Liver (tissue), 9 donors: ENCODE measurements around the gene RHOU. TPM values are rescaled to one million over a fixed set of nuclear protein-coding genes. Genes with fewer than 3 reads are reported as not detected.

Experiments
- DNase-seq: peaks from one replicate; pipeline ENCODE4 v3.0.0-alpha.2; 2017; ENCODE audit warnings: low spot score
- H3K27ac ChIP-seq, 2 donors: one replicate each; pipeline ENCODE4 v1.7.0; 2013; ENCODE audit warnings: inconsistent platforms in 2 of 2, low read length in 2 of 2, control low read depth in 1 of 2, low read depth in 1 of 2, mild to moderate bottlenecking in 1 of 2
- H3K27me3 ChIP-seq, 4 donors: one replicate each; pipeline versions ENCODE4 v1.6.1 to v1.7.0; 2013; ENCODE audit warnings: low read length in 3 of 4, inconsistent platforms in 1 of 4, mild to moderate bottlenecking in 1 of 4, moderate library complexity in 1 of 4; ENCODE audit not compliant: control insufficient read depth in 4 of 4, insufficient read depth in 4 of 4
- H3K36me3 ChIP-seq, 4 donors: one replicate each; pipeline versions ENCODE4 v1.6.1 to v1.7.0; 2013; ENCODE audit warnings: low read length in 3 of 4, mild to moderate bottlenecking in 3 of 4, low read depth in 1 of 4, moderate library complexity in 1 of 4; ENCODE audit not compliant: control insufficient read depth in 4 of 4, insufficient read depth in 3 of 4
- H3K4me1 ChIP-seq, 4 donors: one replicate each; pipeline versions ENCODE4 v1.6.1 to v1.7.0; 2013; ENCODE audit warnings: low read length in 3 of 4, mild to moderate bottlenecking in 3 of 4, moderate library complexity in 1 of 4; ENCODE audit not compliant: control insufficient read depth in 4 of 4, insufficient read depth in 4 of 4
- H3K4me3 ChIP-seq, 3 donors: one replicate each; pipeline versions ENCODE4 v1.6.1 to v1.7.0; 2013; ENCODE audit warnings: low read length in 3 of 3, control low read depth in 1 of 3, low read depth in 1 of 3, mild to moderate bottlenecking in 1 of 3
- H3K9ac ChIP-seq, 2 donors: one replicate each; pipeline ENCODE4 v1.7.0; 2013; ENCODE audit warnings: low read length in 2 of 2, mild to moderate bottlenecking in 2 of 2, moderate library complexity in 2 of 2, control low read depth in 1 of 2, low read depth in 1 of 2
- H3K9me3 ChIP-seq, 4 donors: one replicate each; pipeline versions ENCODE4 v1.6.1 to v1.7.0; 2013; ENCODE audit warnings: low read length in 3 of 4; ENCODE audit not compliant: control insufficient read depth in 4 of 4
- EGR1 ChIP-seq, 2 donors: IDR thresholded peaks; 2 replicates each; pipeline ENCODE4 v1.6.1; 2016 to 2018; ENCODE audit warnings: antibody characterized with exemption in 2 of 2, low read depth in 2 of 2
- FOXA1 ChIP-seq: IDR thresholded peaks from 2 replicates; pipeline ENCODE4 v1.6.1; 2016; ENCODE audit warnings: antibody characterized with exemption
- FOXA2 ChIP-seq: IDR thresholded peaks from 2 replicates; pipeline ENCODE4 v1.6.1; 2016; ENCODE audit warnings: antibody characterized with exemption
- GABPA ChIP-seq, 2 donors: IDR thresholded peaks in 1 of 2; conservative IDR thresholded peaks in 1 of 2; 2 replicates each; pipeline ENCODE4 v1.6.1; 2016; ENCODE audit warnings: antibody characterized with exemption in 2 of 2, mild to moderate bottlenecking in 1 of 2, moderate library complexity in 1 of 2
- HNF4A ChIP-seq, 2 donors: conservative IDR thresholded peaks; 2 replicates each; pipeline ENCODE4 v1.6.1; 2016; ENCODE audit warnings: antibody characterized with exemption in 2 of 2, mild to moderate bottlenecking in 2 of 2
- HNF4G ChIP-seq: IDR thresholded peaks from 2 replicates; pipeline ENCODE4 v1.6.1; 2016; ENCODE audit warnings: antibody characterized with exemption
- JUND ChIP-seq, 2 donors: IDR thresholded peaks; 2 replicates each; pipeline ENCODE4 v1.6.1; 2016; ENCODE audit warnings: antibody characterized with exemption in 2 of 2
- NR2F2 ChIP-seq: IDR thresholded peaks from 2 replicates; pipeline ENCODE4 v1.6.1; 2016; ENCODE audit warnings: antibody characterized with exemption
- RAD21 ChIP-seq, 2 donors: IDR thresholded peaks; 2 replicates each; pipeline ENCODE4 v1.6.1; 2016; ENCODE audit warnings: antibody characterized with exemption in 2 of 2, mild to moderate bottlenecking in 2 of 2
- RXRA ChIP-seq, 2 donors: IDR thresholded peaks; 2 replicates each; pipeline ENCODE4 v1.6.1; 2017 to 2018; ENCODE audit warnings: antibody characterized with exemption in 2 of 2, mild to moderate bottlenecking in 1 of 2
- SP1 ChIP-seq: IDR thresholded peaks from 2 replicates; pipeline ENCODE4 v1.6.1; 2018; ENCODE audit warnings: antibody characterized with exemption, mild to moderate bottlenecking
- TAF1 ChIP-seq: conservative IDR thresholded peaks from 2 replicates; pipeline ENCODE4 v1.6.1; 2016; ENCODE audit warnings: antibody characterized with exemption, mild to moderate bottlenecking
- YY1 ChIP-seq: IDR thresholded peaks from 2 replicates; pipeline ENCODE4 v1.6.1; 2016; ENCODE audit warnings: antibody characterized with exemption, mild to moderate bottlenecking
- WGBS: extraction: QIAGEN DNeasy Blood & Tissue Kit; methylation state at CpG from one replicate; pipeline ENCODE4 v1.1.7; 2013; 5-methylcytosine and 5-hydroxymethylcytosine counted together
- polyA plus RNA-seq, 2 donors: library from polyadenylated mRNA; stranded (reverse) in 1 of 2; unstranded in 1 of 2; fragments of 200-250 nt in 1 of 2; fragments of >200 nt in 1 of 2; fragmentation: Nextera tagmentation in 1 of 2; extraction: Ambion mirVana in 1 of 2; gene quantifications; one replicate each; pipeline versions ENCODE4 v1.2.1 to v1.2.3, GENCODE V29; 2013 to 2015
- total RNA-seq, 2 donors: library from RNA; depleted of rRNA; stranded (reverse); fragments of >200 nt; gene quantifications; one replicate each; pipeline ENCODE4 v1.2.3, GENCODE V29; 2014
- TF ChIP-seq, protein P1 (sequence below): fragments of 150-350 bp; IDR thresholded peaks from 2 replicates; pipeline ENCODE4 v1.5.1; 2017; ENCODE audit warnings: improper control_type of control experiment, low read depth, low read length; ENCODE audit not compliant: missing input control
- TF ChIP-seq, protein P2 (sequence below): IDR thresholded peaks from 2 replicates; pipeline ENCODE4 v1.6.1; 2016; ENCODE audit warnings: antibody characterized with exemption, mild to moderate bottlenecking
- TF ChIP-seq, protein P3 (sequence below): IDR thresholded peaks from 2 replicates; pipeline ENCODE4 v1.6.1; 2016; ENCODE audit warnings: antibody characterized with exemption
- TF ChIP-seq, protein P4 (sequence below): IDR thresholded peaks from 2 replicates; pipeline ENCODE4 v1.6.1; 2016; ENCODE audit warnings: antibody characterized with exemption
- TF ChIP-seq, protein P5 (sequence below): IDR thresholded peaks from 2 replicates; pipeline ENCODE4 v1.6.1; 2016; ENCODE audit warnings: antibody characterized with exemption
- donor health status: healthy.
- donor health status: healthy.
- donor health status: healthy.
- donor health status: healthy.
- donor health status: healthy.

The RHOU gene
- total and polyA plus RNA-seq, 4 donors: 6.4 to 12.0 (median 11.6) TPM

DNA sequence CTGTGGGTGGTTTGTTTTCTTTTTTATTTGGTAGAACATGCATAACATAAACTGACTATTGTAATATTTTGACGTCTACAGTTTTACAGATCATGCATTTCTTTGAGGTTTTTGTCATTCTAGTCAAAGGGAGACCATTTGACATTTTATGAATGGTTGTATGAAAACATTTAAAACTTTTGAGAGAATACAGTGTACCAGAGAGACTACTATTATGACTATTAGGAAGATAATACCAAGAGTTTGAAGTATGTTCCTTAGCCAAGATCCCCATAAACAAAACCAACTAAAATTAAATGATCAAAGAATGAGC is 37.3 kb upstream of the RHOU start:
- TF ChIP-seq EGR1 (IDR thresholded peaks at IDR 0.05; ENCODE audit: low read depth in 2 of 2): no peak
- no peak for TF ChIP-seq RXRA (IDR thresholded peaks at IDR 0.05)
- TF ChIP-seq HNF4A (conservative IDR thresholded peaks at IDR 0.05): no peak
- no peak for TF ChIP-seq FOXA1
- no peak for TF ChIP-seq JUND (IDR thresholded peaks at IDR 0.05)
- TF ChIP-seq, protein P1, sequence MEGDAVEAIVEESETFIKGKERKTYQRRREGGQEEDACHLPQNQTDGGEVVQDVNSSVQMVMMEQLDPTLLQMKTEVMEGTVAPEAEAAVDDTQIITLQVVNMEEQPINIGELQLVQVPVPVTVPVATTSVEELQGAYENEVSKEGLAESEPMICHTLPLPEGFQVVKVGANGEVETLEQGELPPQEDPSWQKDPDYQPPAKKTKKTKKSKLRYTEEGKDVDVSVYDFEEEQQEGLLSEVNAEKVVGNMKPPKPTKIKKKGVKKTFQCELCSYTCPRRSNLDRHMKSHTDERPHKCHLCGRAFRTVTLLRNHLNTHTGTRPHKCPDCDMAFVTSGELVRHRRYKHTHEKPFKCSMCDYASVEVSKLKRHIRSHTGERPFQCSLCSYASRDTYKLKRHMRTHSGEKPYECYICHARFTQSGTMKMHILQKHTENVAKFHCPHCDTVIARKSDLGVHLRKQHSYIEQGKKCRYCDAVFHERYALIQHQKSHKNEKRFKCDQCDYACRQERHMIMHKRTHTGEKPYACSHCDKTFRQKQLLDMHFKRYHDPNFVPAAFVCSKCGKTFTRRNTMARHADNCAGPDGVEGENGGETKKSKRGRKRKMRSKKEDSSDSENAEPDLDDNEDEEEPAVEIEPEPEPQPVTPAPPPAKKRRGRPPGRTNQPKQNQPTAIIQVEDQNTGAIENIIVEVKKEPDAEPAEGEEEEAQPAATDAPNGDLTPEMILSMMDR: no peak
- TF ChIP-seq, protein P2, sequence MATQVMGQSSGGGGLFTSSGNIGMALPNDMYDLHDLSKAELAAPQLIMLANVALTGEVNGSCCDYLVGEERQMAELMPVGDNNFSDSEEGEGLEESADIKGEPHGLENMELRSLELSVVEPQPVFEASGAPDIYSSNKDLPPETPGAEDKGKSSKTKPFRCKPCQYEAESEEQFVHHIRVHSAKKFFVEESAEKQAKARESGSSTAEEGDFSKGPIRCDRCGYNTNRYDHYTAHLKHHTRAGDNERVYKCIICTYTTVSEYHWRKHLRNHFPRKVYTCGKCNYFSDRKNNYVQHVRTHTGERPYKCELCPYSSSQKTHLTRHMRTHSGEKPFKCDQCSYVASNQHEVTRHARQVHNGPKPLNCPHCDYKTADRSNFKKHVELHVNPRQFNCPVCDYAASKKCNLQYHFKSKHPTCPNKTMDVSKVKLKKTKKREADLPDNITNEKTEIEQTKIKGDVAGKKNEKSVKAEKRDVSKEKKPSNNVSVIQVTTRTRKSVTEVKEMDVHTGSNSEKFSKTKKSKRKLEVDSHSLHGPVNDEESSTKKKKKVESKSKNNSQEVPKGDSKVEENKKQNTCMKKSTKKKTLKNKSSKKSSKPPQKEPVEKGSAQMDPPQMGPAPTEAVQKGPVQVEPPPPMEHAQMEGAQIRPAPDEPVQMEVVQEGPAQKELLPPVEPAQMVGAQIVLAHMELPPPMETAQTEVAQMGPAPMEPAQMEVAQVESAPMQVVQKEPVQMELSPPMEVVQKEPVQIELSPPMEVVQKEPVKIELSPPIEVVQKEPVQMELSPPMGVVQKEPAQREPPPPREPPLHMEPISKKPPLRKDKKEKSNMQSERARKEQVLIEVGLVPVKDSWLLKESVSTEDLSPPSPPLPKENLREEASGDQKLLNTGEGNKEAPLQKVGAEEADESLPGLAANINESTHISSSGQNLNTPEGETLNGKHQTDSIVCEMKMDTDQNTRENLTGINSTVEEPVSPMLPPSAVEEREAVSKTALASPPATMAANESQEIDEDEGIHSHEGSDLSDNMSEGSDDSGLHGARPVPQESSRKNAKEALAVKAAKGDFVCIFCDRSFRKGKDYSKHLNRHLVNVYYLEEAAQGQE: no peak
- TF ChIP-seq, protein P3, sequence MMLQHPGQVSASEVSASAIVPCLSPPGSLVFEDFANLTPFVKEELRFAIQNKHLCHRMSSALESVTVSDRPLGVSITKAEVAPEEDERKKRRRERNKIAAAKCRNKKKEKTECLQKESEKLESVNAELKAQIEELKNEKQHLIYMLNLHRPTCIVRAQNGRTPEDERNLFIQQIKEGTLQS: no peak
- TF ChIP-seq SP1: no peak
- TF ChIP-seq YY1: no peak
- TF ChIP-seq NR2F2: no peak
- TF ChIP-seq, protein P4, sequence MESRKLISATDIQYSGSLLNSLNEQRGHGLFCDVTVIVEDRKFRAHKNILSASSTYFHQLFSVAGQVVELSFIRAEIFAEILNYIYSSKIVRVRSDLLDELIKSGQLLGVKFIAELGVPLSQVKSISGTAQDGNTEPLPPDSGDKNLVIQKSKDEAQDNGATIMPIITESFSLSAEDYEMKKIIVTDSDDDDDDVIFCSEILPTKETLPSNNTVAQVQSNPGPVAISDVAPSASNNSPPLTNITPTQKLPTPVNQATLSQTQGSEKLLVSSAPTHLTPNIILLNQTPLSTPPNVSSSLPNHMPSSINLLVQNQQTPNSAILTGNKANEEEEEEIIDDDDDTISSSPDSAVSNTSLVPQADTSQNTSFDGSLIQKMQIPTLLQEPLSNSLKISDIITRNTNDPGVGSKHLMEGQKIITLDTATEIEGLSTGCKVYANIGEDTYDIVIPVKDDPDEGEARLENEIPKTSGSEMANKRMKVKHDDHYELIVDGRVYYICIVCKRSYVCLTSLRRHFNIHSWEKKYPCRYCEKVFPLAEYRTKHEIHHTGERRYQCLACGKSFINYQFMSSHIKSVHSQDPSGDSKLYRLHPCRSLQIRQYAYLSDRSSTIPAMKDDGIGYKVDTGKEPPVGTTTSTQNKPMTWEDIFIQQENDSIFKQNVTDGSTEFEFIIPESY: no peak
- TF ChIP-seq, protein P5, sequence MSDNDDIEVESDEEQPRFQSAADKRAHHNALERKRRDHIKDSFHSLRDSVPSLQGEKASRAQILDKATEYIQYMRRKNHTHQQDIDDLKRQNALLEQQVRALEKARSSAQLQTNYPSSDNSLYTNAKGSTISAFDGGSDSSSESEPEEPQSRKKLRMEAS: no peak
- TF ChIP-seq FOXA2: no peak
- TF ChIP-seq HNF4G: no peak
- TF ChIP-seq RAD21 (IDR thresholded peaks at IDR 0.05): no peak
- TF ChIP-seq GABPA (IDR thresholded peaks at IDR 0.05 in 1 of 2, conservative IDR thresholded peaks at IDR 0.05 in 1 of 2): no peak
- no peak for TF ChIP-seq TAF1
- Histone ChIP-seq H3K9me3 (no peaks in the 10 kb centered on the region), H3K27me3 (no peaks in the 10 kb centered on the region), H3K4me1 (peaks cover 0 to 9% (median 1%) of the 10 kb centered on the region in 4 donors), H3K9ac (no peak overlapping the region), H3K27ac (no peak overlapping the region), H3K4me3 (no peak overlapping the region), H3K36me3 (no peaks in the 10 kb centered on the region)
- WGBS: 89% methylated on average over 1 of the region's 1 CpG
- DNase-seq: no peak

DNA sequence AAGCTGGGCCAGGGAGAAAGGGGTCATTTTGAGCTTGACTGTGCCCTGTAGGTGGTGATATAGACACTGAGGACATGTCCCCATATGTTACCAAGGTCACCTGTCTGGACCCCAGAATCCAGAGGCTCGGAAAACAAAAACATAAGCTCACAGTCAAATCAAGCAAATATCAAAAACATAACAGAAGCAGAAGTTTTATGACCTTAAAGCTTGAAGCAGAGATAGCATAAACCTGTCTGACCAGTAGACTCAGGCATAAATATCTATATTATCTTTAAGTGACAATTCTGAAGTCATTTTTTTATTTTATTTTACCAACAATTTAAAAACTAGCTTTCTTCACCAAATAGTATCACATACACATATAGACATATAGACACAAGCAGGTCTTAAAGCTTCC is 32.8 kb upstream of the RHOU start:
- H3K4me3 ChIP-seq: no peak overlapping the region
- no peaks in the 10 kb centered on the region for H3K9me3 ChIP-seq
- H3K27ac ChIP-seq: no peak overlapping the region
- H3K27me3 ChIP-seq: no peaks in the 10 kb centered on the region
- no peak for DNase-seq
- H3K36me3 ChIP-seq: no peaks in the 10 kb centered on the region
- WGBS: 99% methylated on average over 1 of the region's 1 CpG
- H3K9ac ChIP-seq: no peak overlapping the region
- peaks cover 5 to 14% (median 9%) of the 10 kb centered on the region in 4 donors for H3K4me1 ChIP-seq
- TF ChIP-seq RXRA (IDR thresholded peaks at IDR 0.05) (no peak), EGR1 (IDR thresholded peaks at IDR 0.05; ENCODE audit: low read depth in 2 of 2) (no peak), GABPA (IDR thresholded peaks at IDR 0.05 in 1 of 2, conservative IDR thresholded peaks at IDR 0.05 in 1 of 2) (no peak), RAD21 (IDR thresholded peaks at IDR 0.05) (no peak), TAF1 (no peak), SP1 (no peak), FOXA2 (no peak)
- TF ChIP-seq, protein P5: no peak
- TF ChIP-seq, protein P4: no peak
- TF ChIP-seq, protein P1: no peak
